IPS-18c (cell line): Measurements from ENCODE around the gene ZNF787.
A peak's percentile ranks its signal among the peaks of the same experiment; 100 is the strongest.
"Not testable (repeated sequence)": the region's sequence is repeated elsewhere in the genome, so short reads cannot be mapped to it uniquely, and the experiment has no call there.

Experiments
- H3K4me3 ChIP-seq: 2 replicates; pipeline ENCODE4 v1.7.0; 2013; ENCODE audit warnings: low read depth, mild to moderate bottlenecking, low read length, moderate library complexity; ENCODE audit not compliant: insufficient read depth
- H3K9me3 ChIP-seq: one replicate; pipeline ENCODE4 v1.6.1; 2013; ENCODE audit warnings: mild to moderate bottlenecking, low read length, moderate library complexity; ENCODE audit not compliant: control insufficient read depth, insufficient read depth

ZNF787 gene

GRCh38 chr19:56121180-56122167 lies at the start of gene ZNF787:
Gene ZNF787 (minus strand): TSS chr19:56121295. CDS start chr19:56103217, 18,078 bp downstream.
- H3K9me3 ChIP-seq, result no peaks in the 10 kb centered on the region
- peak within 1 kb of the TSS; percentile 77 for H3K4me3 ChIP-seq

GRCh38 chr19:56170261-56170660 lies 49.2 kb upstream of the ZNF787 start:
- Histone ChIP-seq H3K4me3 (no peak overlapping the region), H3K9me3 (no peaks in the 10 kb centered on the region)

GRCh38 chr19:56167064-56167578 lies 46.0 kb upstream of the ZNF787 start:
- no peaks in the 10 kb centered on the region for H3K9me3 ChIP-seq

GRCh38 chr19:56163097-56163496 lies 42.0 kb upstream of the ZNF787 start:
- Histone ChIP-seq H3K9me3 (no peaks in the 10 kb centered on the region), H3K4me3 (no peak overlapping the region)

More at GRCh38 chr19:56167064-56167578, 46.0 kb upstream of the ZNF787 start:
- H3K4me3 ChIP-seq, result no peak overlapping the region

- H3K4me3 ChIP-seq, result no peak overlapping the region
- H3K9me3 ChIP-seq, result no peaks in the 10 kb centered on the region
Observed at GRCh38 chr19:56162258-56162657, 41.2 kb upstream of the ZNF787 start.

- Histone ChIP-seq H3K4me3 (no peak overlapping the region; the same call in 1 of the 2 replicates), H3K9me3 (no peaks in the 10 kb centered on the region)
Observed at GRCh38 chr19:56161534-56161933, 40.4 kb upstream of the ZNF787 start.

GRCh38 chr19:56159622-56160271 lies 38.7 kb upstream of the ZNF787 start:
- H3K4me3 ChIP-seq, result no peak overlapping the region
- H3K9me3 ChIP-seq, result no peaks in the 10 kb centered on the region

- Histone ChIP-seq H3K4me3 (no peak overlapping the region), H3K9me3 (no peaks in the 10 kb centered on the region)
Observed at GRCh38 chr19:56159009-56159559, 38.0 kb upstream of the ZNF787 start.

- H3K4me3 ChIP-seq, result no peak overlapping the region
Observed at GRCh38 chr19:56158170-56158757, 37.2 kb upstream of the ZNF787 start.

GRCh38 chr19:56156768-56157167 lies 35.7 kb upstream of the ZNF787 start:
- H3K9me3 ChIP-seq, result no peaks in the 10 kb centered on the region
- no peak overlapping the region for H3K4me3 ChIP-seq

More at GRCh38 chr19:56158170-56158757, 37.2 kb upstream of the ZNF787 start:
- no peaks in the 10 kb centered on the region for H3K9me3 ChIP-seq

- no peaks in the 10 kb centered on the region for H3K9me3 ChIP-seq
Observed at GRCh38 chr19:56155124-56155687, 34.1 kb upstream of the ZNF787 start.

GRCh38 chr19:56153507-56153906 lies 32.4 kb upstream of the ZNF787 start:
- Histone ChIP-seq H3K4me3 (no peak overlapping the region), H3K9me3 (no peaks in the 10 kb centered on the region)

More at GRCh38 chr19:56155124-56155687, 34.1 kb upstream of the ZNF787 start:
- no peak overlapping the region for H3K4me3 ChIP-seq

GRCh38 chr19:56152644-56153043 lies 31.5 kb upstream of the ZNF787 start:
- H3K9me3 ChIP-seq, result no peaks in the 10 kb centered on the region
- no peak overlapping the region for H3K4me3 ChIP-seq

- Histone ChIP-seq H3K4me3 (no peak overlapping the region), H3K9me3 (no peaks in the 10 kb centered on the region)
Observed at GRCh38 chr19:56150358-56150757, 29.3 kb upstream of the ZNF787 start.

GRCh38 chr19:56149656-56150038 lies 28.6 kb upstream of the ZNF787 start:
- Histone ChIP-seq H3K9me3 (no peaks in the 10 kb centered on the region), H3K4me3 (no peak overlapping the region)

- not testable (repeated sequence) for H3K4me3 ChIP-seq, H3K9me3 ChIP-seq
Observed at GRCh38 chr19:56148955-56149655, 28.0 kb upstream of the ZNF787 start.
